ENCODE data around the gene COL18A1.
A peak's percentile ranks its signal among the peaks of the same experiment; 100 is the strongest.
"Not testable (repeated sequence)": the region's sequence is repeated elsewhere in the genome, so short reads cannot be mapped to it uniquely, and the experiment has no call there.

The COL18A1 gene

DNA sequence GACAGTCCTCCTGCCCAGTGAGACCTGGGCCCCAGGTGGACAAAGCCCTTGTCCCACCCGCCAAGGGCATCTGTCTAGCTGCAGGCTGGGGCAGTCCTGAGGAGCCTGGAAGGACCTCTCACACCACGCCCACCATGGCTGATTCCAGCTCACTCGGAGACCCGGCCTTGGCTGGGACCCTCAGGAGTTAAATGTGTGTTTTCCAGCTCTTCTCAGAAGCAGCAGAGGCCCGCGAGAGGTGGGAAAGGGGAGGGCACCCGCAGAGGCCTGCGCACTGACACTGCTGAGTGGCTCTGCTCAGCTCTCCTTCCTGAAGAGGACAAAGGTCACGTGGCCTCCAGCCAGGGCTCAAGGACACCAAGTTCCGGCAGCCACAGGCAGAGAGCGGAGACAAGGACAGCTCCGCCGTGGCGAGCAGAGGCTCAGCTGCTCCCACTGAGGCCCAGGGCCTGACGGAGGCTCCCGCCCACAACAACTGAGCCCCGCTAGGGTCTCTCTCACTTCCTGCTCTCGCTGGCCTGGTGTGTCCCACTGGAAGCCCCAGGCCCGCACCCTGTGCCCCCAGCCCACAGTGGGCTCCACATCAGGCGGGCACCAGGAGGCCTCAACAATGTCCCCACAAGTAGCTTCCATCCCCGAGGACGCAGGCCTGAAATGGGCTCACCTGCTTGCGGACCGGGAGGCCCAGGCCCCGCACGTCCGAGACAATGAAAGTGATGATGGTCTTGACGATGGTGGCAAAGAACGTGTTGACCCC lies 120.4 kb downstream of the COL18A1 start:
- DNase-seq = no peak

GRCh38 chr21:45525910-45526306 lies 120.9 kb downstream of the COL18A1 start:
- DNase-seq = no peak

DNA sequence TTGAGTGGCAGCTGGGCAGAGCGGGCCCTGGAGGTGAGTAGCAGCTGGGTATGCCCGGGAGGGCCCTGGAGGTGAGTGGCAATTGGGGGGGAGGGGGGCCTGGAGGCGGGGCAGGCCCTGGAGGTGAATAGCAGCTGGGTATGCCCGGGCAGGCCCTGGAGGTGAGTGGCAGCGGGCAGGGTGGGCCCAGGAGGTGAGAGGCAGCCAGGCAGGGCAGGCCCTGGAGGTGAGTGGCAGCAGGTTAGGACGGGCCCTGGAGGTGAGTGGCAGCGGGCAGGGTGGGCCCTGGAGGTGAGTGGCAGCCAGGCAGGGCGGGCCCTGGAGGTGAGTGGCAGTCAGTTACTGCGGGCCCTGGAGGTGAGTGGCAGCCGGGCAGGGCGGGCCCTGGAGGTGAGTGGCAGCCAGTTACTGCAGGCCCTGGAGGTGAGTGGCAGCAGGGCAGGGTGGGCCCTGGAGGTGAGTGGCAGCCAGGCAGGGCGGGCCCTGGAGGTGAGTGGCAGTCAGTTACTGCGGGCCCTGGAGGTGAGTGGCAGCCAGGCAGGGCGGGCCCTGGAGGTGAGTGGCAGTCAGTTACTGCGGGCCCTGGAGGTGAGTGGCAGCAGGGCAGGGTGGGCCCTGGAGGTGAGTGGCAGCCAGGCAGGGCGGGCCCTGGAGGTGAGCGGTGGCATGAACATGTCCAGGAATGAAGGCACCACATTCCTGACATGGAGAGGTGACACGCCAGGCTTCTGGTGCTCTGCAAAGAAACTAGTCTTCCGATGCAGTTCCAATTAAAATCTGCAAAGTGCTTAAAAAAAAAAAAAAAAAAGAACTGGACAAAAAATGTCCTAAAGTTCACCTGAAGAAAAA lies 122.4 kb downstream of the COL18A1 start:
- not testable (repeated sequence) for DNase-seq

- DNase-seq = no peak
These were observed 123.2 kb downstream of the COL18A1 start for GRCh38 chr21:45528028-45528705.

DNA sequence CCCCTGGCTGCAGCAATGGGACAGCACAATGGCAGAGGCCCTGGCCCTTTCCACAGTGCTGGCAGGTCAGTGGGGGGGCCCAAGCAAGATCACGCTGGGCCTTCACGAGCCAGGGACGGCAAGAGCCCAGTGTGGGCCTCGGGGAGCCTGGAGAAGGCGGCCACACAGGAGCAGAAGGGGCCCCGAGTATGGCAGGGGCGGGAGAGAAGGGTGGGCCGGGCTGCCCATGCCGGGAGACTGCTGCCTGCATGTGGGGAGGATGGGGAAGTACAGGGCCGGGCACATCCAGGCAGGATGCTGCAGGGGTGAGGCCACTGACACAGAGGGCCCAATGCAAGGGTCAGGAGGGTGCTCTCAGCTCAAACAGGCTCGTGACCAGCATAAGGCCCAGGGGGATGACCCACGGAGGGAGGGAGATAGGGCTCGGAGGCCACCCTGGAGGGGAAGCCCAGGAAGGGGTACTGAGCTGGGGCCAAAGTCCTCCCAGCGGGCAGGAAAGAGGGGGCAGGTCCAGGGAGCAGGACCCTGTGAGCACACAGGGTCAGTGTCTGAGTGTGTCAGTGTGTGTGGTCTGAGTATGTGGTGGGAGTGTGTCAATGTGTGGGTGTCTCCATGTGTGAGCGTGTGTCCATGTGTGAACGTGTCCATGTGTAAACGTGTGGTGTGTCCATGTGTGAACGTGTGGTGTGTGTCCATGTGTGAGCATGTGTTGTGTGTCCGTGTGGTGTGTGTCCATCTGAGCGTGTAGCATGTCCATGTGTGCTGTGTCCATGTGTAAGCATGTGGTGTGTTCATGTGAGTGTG lies 124.2 kb downstream of the COL18A1 start:
- DNase-seq = no peak

DNA sequence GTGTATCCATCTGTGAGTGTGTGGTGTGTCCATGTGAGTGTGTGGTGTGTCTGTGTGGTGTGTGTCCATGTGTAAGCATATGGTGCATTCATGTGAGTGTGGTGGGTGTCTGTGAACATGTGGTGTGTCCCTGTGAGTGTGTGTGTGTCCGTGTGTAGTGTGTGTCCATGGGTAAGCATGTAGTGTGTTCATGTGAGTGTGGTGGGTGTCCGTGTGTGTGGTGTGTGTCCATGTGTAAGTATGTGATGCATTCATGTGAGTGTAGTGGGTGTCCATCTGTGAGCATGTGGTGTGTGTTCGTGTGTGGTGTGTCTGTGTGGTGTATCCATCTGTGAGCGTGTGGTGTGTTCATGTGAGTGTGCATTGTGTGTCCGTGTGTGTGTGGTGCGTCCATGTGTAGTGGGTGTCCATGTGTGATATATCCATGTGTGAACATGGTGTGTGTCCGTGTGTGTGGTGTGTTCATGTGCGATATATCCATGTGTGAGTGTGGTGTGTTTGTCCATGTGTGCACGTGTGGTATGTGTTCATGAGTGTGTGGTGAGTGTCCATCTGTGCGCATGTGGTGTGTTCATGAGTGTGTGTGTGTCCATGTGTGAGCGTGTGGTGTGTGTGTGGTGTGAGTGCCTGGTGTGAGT lies 124.9 kb downstream of the COL18A1 start:
- no peak for DNase-seq

DNA sequence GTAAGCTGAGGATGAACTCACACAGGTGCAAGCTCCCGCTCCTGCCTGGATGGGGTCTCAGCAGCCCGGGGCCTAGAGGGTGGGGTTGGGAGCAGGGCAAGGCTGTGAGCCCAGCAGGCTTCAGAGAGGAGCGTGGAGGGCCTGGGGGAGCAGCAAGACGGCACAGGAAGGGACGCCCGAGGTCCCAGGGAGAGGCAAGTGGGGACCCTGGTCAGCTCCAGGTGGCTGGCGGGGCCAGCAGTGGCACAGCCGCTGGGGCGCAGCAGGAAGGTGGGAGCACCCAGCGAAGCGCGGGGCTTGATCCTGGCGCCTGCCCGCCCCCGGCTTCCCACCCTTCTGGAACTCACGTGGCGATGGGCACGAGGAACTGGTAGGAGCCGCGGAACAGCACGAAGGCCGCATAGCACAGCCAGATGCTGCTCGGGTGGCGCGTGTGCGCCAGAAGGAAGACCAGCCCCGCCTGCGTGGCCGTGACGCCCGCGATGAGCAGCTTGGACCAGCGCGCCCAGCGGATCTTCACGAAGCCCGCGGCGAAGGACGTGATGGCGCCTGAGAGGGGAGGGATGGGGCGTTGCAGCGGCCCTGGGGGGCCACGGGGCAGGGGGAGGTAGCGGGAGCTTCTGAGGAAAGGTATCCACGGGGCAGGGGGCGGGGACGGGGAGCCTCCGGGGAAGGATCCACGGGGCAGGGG lies 125.6 kb downstream of the COL18A1 start:
- no peak for DNase-seq

- not testable (repeated sequence) for DNase-seq
These were observed 126.1 kb downstream of the COL18A1 start for GRCh38 chr21:45531114-45531392.

- DNase-seq = no peak
These were observed 126.6 kb downstream of the COL18A1 start for GRCh38 chr21:45531393-45532215.

DNA sequence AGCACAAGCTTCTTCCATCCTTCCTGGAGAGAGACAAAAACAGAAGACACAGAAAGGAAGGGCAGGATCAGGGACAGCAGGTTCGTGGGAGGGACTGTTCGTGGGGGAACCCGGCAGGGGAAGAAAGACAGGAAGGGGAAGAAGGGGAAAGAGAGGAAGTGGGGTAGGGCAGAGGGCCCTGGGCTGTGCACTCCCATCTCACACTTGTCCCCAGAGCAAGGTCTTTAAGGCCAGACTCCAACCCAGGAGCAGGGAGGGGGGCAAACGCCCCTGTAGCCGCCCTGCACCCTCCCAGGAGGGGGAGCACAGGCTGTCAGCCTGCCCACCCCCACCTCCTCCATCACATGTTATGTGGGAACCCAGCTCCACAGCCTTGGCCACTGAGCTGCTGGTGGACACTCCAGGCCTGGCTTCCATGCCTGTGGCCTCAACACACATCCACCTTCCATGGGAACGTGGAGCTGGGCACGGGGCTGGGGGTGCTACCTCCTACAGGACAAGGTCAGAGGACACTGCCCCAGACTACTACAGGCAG lies 127.9 kb downstream of the COL18A1 start:
- DNase-seq = no peak

DNA sequence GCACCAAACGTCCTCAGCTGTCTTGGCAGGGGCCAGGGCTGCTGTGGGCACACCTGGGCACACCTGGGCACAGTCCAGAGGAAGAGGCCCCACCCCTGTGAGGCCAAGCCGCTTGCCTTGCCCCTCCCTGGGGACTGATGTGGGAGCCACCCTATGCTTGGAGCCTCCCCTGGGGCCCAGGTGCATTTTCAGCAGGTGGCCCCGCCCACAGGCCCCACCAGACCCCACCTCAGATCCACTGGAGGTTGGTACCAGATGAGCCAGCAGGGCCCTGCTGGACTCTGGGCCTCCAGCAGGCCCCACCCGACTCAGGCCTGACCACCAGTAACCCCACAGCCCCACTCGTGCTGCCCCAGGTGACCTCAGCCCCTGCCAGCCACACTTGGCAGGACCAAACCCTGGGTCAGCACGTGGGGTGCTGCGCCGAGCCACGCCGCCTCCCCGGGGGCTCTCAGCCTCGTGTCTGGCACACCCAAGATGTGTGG lies 128.4 kb downstream of the COL18A1 start:
- no peak for DNase-seq

- no peak for DNase-seq
These were observed 129.1 kb downstream of the COL18A1 start for GRCh38 chr21:45533846-45534635.

DNA sequence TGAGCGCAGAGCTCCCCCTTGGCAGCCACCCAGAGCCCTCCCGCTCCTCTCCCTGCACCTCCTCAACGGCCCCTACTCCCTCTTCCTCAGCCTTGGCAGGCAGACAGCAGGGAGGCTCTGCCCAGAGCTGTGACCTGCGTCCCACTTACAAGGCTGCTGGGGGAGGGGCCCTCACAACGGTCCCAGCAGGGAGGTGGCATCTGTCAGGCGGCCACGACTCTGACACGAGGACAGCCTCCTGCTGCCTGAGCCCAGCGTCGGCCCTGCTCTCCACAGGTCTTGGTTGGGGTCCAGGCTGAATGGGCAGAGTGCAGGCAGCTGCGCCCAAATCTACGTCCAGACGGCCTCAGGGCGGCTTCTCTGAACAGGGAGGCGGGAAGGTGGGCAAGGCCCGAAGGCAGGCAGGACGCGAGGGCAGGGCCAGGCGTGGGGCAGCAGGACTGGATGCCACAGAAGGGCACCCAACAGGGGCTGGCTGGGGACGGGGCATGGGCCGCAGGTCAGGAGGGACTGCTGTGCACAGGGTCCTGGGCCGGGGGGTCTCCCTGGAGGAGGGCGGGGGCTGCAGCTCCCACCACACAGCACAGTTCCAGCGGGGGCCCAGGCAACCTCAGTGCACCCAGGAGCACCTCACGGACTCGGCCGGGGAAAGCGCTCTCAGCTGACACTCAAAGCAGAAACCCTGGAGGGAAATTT lies 129.8 kb downstream of the COL18A1 start:
- peak; percentile 83 for DNase-seq

- no peak for DNase-seq
These were observed 130.5 kb downstream of the COL18A1 start for GRCh38 chr21:45535341-45536081.

GRCh38 chr21:45536301-45537081 lies 131.5 kb downstream of the COL18A1 start:
- no peak for DNase-seq

GRCh38 chr21:45537111-45537745 lies 132.3 kb downstream of the COL18A1 start:
- DNase-seq = no peak

GRCh38 chr21:45537746-45538291 lies 132.9 kb downstream of the COL18A1 start:
- no peak for DNase-seq

All from DMS79 treated with DMSO at 0.1 percent for 48 hours (cell line).